Loucy (cell line): ENCODE data around the gene REM1.

Experiments
- H2AFZ ChIP-seq: fragments of 200-600 bp; sonication (generic); 2 replicates; pipeline ENCODE4 v1.6.0; 2016; ENCODE audit warnings: antibody characterized with exemption, mild to moderate bottlenecking, low read length, moderate library complexity
- H3F3A ChIP-seq: fragments of 200-600 bp; 2 replicates; pipeline ENCODE4 v1.6.0; 2016; ENCODE audit warnings: antibody characterized with exemption, low read depth, mild to moderate bottlenecking
- H3K27me3 ChIP-seq: fragments of 200-600 bp; sonication (generic); 2 replicates; pipeline ENCODE4 v1.6.1; 2014; ENCODE audit warnings: low read length, mild to moderate bottlenecking; ENCODE audit not compliant: insufficient read depth, poor library complexity, severe bottlenecking
- H3K36me3 ChIP-seq: fragments of 200-600 bp; sonication (generic); 2 replicates; pipeline ENCODE4 v1.6.1; 2016; ENCODE audit warnings: low read length; ENCODE audit not compliant: insufficient read depth
- H3K4me1 ChIP-seq: fragments of 200-600 bp; sonication (generic); 2 replicates; pipeline ENCODE4 v1.5.1; 2014; ENCODE audit warnings: low read length, mild to moderate bottlenecking; ENCODE audit not compliant: insufficient read depth, poor library complexity, severe bottlenecking
- H3K4me2 ChIP-seq: fragments of 200-600 bp; sonication (generic); 2 replicates; pipeline ENCODE4 v1.6.0; 2014; ENCODE audit warnings: antibody characterized with exemption, low read length, low read depth, mild to moderate bottlenecking; ENCODE audit not compliant: poor library complexity, severe bottlenecking
- H3K4me3 ChIP-seq: fragments of 200-600 bp; sonication (generic); 2 replicates; pipeline ENCODE4 v1.5.1; 2014; ENCODE audit warnings: low read length, mild to moderate bottlenecking, mixed read lengths; ENCODE audit not compliant: poor library complexity, severe bottlenecking
- H3K79me2 ChIP-seq: fragments of 200-600 bp; sonication (generic); 2 replicates; pipeline ENCODE4 v1.6.1; 2014; ENCODE audit warnings: low read length; ENCODE audit not compliant: insufficient read depth
- H3K9ac ChIP-seq: fragments of 200-600 bp; sonication (generic); 2 replicates; pipeline ENCODE4 v1.6.0; 2014; ENCODE audit warnings: mild to moderate bottlenecking, low read depth, low read length, moderate library complexity; ENCODE audit not compliant: poor library complexity, severe bottlenecking
- H3K9me2 ChIP-seq: fragments of 200-600 bp; sonication (generic); replicated peaks from 2 replicates; pipeline ENCODE4 v1.6.1; 2016; ENCODE audit warnings: low read depth, low read length, mixed read lengths
- H3K9me3 ChIP-seq: fragments of 200-600 bp; sonication (generic); 2 replicates; pipeline ENCODE4 v1.6.1; 2014; ENCODE audit warnings: mild to moderate bottlenecking, antibody characterized with exemption, low read length, low read depth; ENCODE audit not compliant: insufficient read depth
- H4K20me1 ChIP-seq: fragments of 200-600 bp; sonication (generic); 2 replicates; pipeline ENCODE4 v1.6.0; 2014; ENCODE audit warnings: antibody characterized with exemption, low read length, mild to moderate bottlenecking; ENCODE audit not compliant: insufficient read depth, poor library complexity, severe bottlenecking
- CTCF ChIP-seq: fragments of 200-600 bp; sonication (generic); conservative IDR thresholded peaks from 2 replicates; pipeline ENCODE4 v1.5.1; 2014; ENCODE audit warnings: mild to moderate bottlenecking, antibody characterized with exemption, low read length
- EZH2phosphoT487 ChIP-seq: fragments of 200-600 bp; IDR thresholded peaks from 2 replicates; pipeline ENCODE4 v1.6.1; 2018; ENCODE audit warnings: antibody characterized with exemption, mild to moderate bottlenecking, moderate library complexity, borderline replicate concordance

REM1 gene

GRCh38 chr20:31522731-31523130 is 47.6 kb downstream of the REM1 start:
- no peaks in the 10 kb centered on the region for H3F3A ChIP-seq
- H3K4me3 ChIP-seq: no peak overlapping the region
- H3K36me3 ChIP-seq: peaks cover 11% of the 10 kb centered on the region; the same call in 1 of the 2 replicates
- H3K27me3 ChIP-seq: no peaks in the 10 kb centered on the region
- H4K20me1 ChIP-seq: peaks cover 3% of the 10 kb centered on the region
- H3K9ac ChIP-seq: no peak overlapping the region
- H3K79me2 ChIP-seq: peaks cover 42% of the 10 kb centered on the region
- H3K9me2 ChIP-seq: no peaks in the 10 kb centered on the region
- H2AFZ ChIP-seq: no peak overlapping the region
- H3K4me2 ChIP-seq: no peak overlapping the region
- no peaks in the 10 kb centered on the region for H3K9me3 ChIP-seq
- TF ChIP-seq EZH2phosphoT487: no peak
- no peak for TF ChIP-seq CTCF
- H3K4me1 ChIP-seq: peaks cover 10% of the 10 kb centered on the region

GRCh38 chr20:31523361-31524283 is 48.5 kb downstream of the REM1 start:
- no peak overlapping the region for H3K4me3 ChIP-seq
- TF ChIP-seq EZH2phosphoT487: no peak
- no peak for TF ChIP-seq CTCF
- H3K9me3 ChIP-seq: no peaks in the 10 kb centered on the region
- H2AFZ ChIP-seq: no peak overlapping the region
- H3K36me3 ChIP-seq: peaks cover 20% of the 10 kb centered on the region; the same call in 1 of the 2 replicates
- no peaks in the 10 kb centered on the region for H3K9me2 ChIP-seq
- H3K9ac ChIP-seq: no peak overlapping the region
- H3K4me2 ChIP-seq: no peak overlapping the region
- peaks cover 10% of the 10 kb centered on the region for H3K4me1 ChIP-seq
- H3K27me3 ChIP-seq: no peaks in the 10 kb centered on the region
- no peaks in the 10 kb centered on the region for H3F3A ChIP-seq
- H4K20me1 ChIP-seq: peaks cover 3% of the 10 kb centered on the region
- H3K79me2 ChIP-seq: peaks cover 42% of the 10 kb centered on the region

GRCh38 chr20:31527266-31527665 is 52.2 kb downstream of the REM1 start:
- Histone ChIP-seq H3K27me3 (no peaks in the 10 kb centered on the region), H4K20me1 (peaks cover 3% of the 10 kb centered on the region), H3K9ac (no peak overlapping the region), H3K9me2 (no peaks in the 10 kb centered on the region), H2AFZ (no peak overlapping the region), H3K79me2 (peaks cover 15% of the 10 kb centered on the region; the same call in 1 of the 2 replicates), H3K36me3 (peaks cover 46% of the 10 kb centered on the region; the same call in 1 of the 2 replicates), H3K9me3 (no peaks in the 10 kb centered on the region), H3F3A (no peaks in the 10 kb centered on the region), H3K4me3 (no peak overlapping the region), H3K4me1 (peaks cover 4% of the 10 kb centered on the region), H3K4me2 (no peak overlapping the region)
- TF ChIP-seq EZH2phosphoT487 (no peak), CTCF (no peak)
